ENCODE data around the gene COTL1. TPM values are rescaled to one million over a fixed set of nuclear protein-coding genes. Genes with fewer than 3 reads are reported as not detected.
"Not testable (repeated sequence)": the region's sequence is repeated elsewhere in the genome, so short reads cannot be mapped to it uniquely, and the experiment has no call there.

The COTL1 gene
- total RNA-seq, 4 donors from 2014 or later = 2.8 to 8.7 (median 6.2) TPM

GRCh38 chr16:84561291-84561690 is 56.6 kb downstream of the COTL1 start:
- no peaks in the 10 kb centered on the region for H3K36me3 ChIP-seq
- no peak overlapping the region for H3K27ac ChIP-seq
- in situ Hi-C loops (cut with MboI; ENCODE audit: low sequenced_read_pairs in 4 of 4) (no loop called here), intact Hi-C loops (cut with DNase I; ENCODE audit: low total_unique reads) (no loop called here)
- H3K27me3 ChIP-seq = peaks cover 4 to 14% (median 10%) of the 10 kb centered on the region in 3 donors
- no peaks in the 10 kb centered on the region for H3K9me3 ChIP-seq
- H3K4me3 ChIP-seq = no peak overlapping the region
- H3K4me1 ChIP-seq = no peaks in the 10 kb centered on the region
- DNase-seq (no peak), ATAC-seq (no peak)
- no peak for TF ChIP-seq POLR2A (IDR thresholded peaks at IDR 0.05)
- TF ChIP-seq CTCF (IDR thresholded peaks at IDR 0.05 in 4 of 5, conservative IDR thresholded peaks at IDR 0.05 in 1 of 5) = no peak

DNA sequence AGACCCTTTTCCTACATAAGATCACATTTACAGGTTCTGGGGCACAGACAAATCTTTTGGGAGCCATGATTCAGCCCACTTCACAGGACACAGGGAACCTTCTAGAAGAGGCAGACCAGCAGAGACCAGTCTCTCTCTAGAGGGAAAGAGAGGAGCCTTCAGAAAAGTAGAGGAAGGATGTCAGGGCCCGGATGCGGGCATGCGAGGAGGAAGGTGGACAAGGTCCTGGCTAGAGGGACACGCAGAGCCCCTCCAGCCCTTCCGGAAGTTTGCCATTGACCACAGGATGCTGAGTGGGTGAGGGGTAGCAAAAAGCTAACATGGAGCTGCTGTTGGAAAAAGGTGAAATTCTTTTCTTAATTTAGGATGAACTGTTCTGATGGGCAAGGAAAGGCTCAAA is 57.6 kb downstream of the COTL1 start:
- no peak for TF ChIP-seq POLR2A (IDR thresholded peaks at IDR 0.05)
- TF ChIP-seq CTCF (IDR thresholded peaks at IDR 0.05 in 4 of 5, conservative IDR thresholded peaks at IDR 0.05 in 1 of 5) = no peak

GRCh38 chr16:84559311-84559932 is 58.5 kb downstream of the COTL1 start:
- no peaks in the 10 kb centered on the region for H3K36me3 ChIP-seq
- H3K4me1 ChIP-seq = no peaks in the 10 kb centered on the region
- H3K27ac ChIP-seq = no peak overlapping the region
- intact Hi-C loops (cut with DNase I; ENCODE audit: low total_unique reads) (no loop called here), in situ Hi-C loops (cut with MboI; ENCODE audit: low sequenced_read_pairs in 4 of 4) (no loop called here)
- H3K27me3 ChIP-seq = peaks cover 4 to 20% (median 14%) of the 10 kb centered on the region in 3 donors
- no peaks in the 10 kb centered on the region for H3K9me3 ChIP-seq
- TF ChIP-seq CTCF (IDR thresholded peaks at IDR 0.05 in 4 of 5, conservative IDR thresholded peaks at IDR 0.05 in 1 of 5) = no peak
- TF ChIP-seq POLR2A (IDR thresholded peaks at IDR 0.05) = no peak
- H3K4me3 ChIP-seq = no peak overlapping the region
- ATAC-seq (no peak), DNase-seq (no peak)

More for the DNA sequence above, 57.6 kb downstream of the COTL1 start:
- ATAC-seq = no peak
- no peaks in the 10 kb centered on the region for H3K36me3 ChIP-seq
- intact Hi-C loops (cut with DNase I; ENCODE audit: low total_unique reads) (no loop called here), in situ Hi-C loops (cut with MboI; ENCODE audit: low sequenced_read_pairs in 4 of 4) (no loop called here)
- H3K27ac ChIP-seq = no peak overlapping the region
- H3K4me3 ChIP-seq = no peak overlapping the region
- no peak for DNase-seq
- peaks cover 4 to 19% (median 14%) of the 10 kb centered on the region in 3 donors for H3K27me3 ChIP-seq
- no peaks in the 10 kb centered on the region for H3K4me1 ChIP-seq
- H3K9me3 ChIP-seq = no peaks in the 10 kb centered on the region

DNA sequence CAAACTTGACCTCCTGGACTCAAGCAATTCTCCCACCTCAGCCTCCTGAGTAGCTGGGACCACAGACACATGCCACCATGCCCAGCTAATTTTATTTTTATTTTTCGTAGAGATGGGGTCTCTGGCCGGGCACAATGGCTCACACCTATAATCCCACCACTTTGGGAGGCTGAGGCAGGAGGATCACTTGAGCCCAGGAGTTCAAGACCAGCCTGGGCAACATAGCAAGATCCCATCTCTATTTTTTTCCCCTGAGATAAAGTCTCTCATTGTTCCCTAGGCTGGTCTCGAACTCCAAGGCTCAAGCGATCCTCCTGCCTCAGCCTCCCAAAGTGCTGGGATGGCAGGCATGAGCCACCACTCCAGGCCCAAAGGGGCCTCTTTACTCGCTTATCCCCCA is 59.0 kb downstream of the COTL1 start:
- intact Hi-C loops (cut with DNase I; ENCODE audit: low total_unique reads); DNase-seq: not testable (repeated sequence)
- peaks cover 4 to 20% (median 14%) of the 10 kb centered on the region in 3 donors for H3K27me3 ChIP-seq

DNA sequence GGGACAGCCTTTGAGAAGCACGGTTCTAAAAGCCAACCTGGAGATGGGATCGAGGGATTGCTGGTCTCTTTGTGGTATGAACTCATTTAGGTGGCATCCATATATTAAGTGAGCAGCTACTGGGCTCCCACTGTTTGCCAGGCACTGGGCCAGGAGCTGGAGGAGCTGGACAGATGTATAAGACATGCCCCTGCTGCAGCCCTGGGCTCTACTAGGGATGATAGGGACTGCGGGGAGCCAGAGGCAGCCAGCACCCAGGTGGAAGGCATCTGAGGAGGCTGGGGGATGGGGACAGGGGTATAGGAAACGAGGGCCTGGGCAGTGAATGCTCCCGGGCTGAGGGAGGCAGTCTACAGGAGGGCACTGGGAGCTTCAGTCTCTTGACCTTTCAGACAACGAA is 60.4 kb downstream of the COTL1 start:
- H3K27ac ChIP-seq = no peak overlapping the region
- H3K9me3 ChIP-seq = no peaks in the 10 kb centered on the region
- no peak overlapping the region for H3K4me3 ChIP-seq
- ATAC-seq (no peak), DNase-seq (no peak)
- TF ChIP-seq CTCF (IDR thresholded peaks at IDR 0.05 in 4 of 5, conservative IDR thresholded peaks at IDR 0.05 in 1 of 5) (no peak), POLR2A (IDR thresholded peaks at IDR 0.05) (no peak)
- H3K36me3 ChIP-seq = no peaks in the 10 kb centered on the region
- in situ Hi-C loops (cut with MboI; ENCODE audit: low sequenced_read_pairs in 4 of 4) = no loop called here
- intact Hi-C loops (cut with DNase I; ENCODE audit: low total_unique reads) = no loop called here
- peaks cover 4 to 20% (median 14%) of the 10 kb centered on the region in 3 donors for H3K27me3 ChIP-seq
- no peaks in the 10 kb centered on the region for H3K4me1 ChIP-seq

More for the DNA sequence above, 59.0 kb downstream of the COTL1 start:
- H3K9me3 ChIP-seq; H3K36me3 ChIP-seq; in situ Hi-C loops (cut with MboI; ENCODE audit: low sequenced_read_pairs in 4 of 4); H3K4me1 ChIP-seq; ATAC-seq; H3K27ac ChIP-seq; H3K4me3 ChIP-seq: not testable (repeated sequence)
